Bone marrow (tissue), 2 donors: ENCODE results near the gene HOXD13.

Source experiments
- DNase-seq, 2 donors: peaks; one replicate each; lab custom pipeline; 2025; lab: John Stamatoyannopoulos, UW

Gene HOXD13

DNA sequence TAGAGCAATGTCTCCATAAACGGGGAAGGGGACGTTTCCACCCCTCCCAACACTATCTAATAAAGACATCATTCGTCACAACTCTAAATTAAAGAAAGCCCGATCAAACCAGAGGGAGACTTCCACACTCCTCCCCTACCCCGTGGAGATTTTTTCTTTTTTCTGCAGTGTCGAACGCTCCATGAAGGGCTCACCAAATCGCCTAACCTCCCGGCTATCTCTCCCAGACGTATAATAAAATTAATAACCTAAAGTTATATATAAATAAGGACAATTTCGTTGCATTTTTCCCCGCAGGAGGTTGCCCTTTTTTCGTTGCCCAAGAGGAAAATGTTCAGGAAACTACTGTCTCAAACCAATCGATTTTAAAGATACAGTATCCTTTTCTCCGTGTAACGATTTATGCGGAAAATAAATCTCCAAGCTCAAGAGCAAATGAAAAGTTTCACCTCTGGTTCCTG lies 11.1 kb upstream of the HOXD13 start:
- no peak for DNase-seq

- DNase-seq, result no peak
Measured at GRCh38 chr2:176081837-176082524, 10.5 kb upstream of the HOXD13 start.

GRCh38 chr2:176082525-176082823 lies 10.0 kb upstream of the HOXD13 start:
- no peak for DNase-seq

DNA sequence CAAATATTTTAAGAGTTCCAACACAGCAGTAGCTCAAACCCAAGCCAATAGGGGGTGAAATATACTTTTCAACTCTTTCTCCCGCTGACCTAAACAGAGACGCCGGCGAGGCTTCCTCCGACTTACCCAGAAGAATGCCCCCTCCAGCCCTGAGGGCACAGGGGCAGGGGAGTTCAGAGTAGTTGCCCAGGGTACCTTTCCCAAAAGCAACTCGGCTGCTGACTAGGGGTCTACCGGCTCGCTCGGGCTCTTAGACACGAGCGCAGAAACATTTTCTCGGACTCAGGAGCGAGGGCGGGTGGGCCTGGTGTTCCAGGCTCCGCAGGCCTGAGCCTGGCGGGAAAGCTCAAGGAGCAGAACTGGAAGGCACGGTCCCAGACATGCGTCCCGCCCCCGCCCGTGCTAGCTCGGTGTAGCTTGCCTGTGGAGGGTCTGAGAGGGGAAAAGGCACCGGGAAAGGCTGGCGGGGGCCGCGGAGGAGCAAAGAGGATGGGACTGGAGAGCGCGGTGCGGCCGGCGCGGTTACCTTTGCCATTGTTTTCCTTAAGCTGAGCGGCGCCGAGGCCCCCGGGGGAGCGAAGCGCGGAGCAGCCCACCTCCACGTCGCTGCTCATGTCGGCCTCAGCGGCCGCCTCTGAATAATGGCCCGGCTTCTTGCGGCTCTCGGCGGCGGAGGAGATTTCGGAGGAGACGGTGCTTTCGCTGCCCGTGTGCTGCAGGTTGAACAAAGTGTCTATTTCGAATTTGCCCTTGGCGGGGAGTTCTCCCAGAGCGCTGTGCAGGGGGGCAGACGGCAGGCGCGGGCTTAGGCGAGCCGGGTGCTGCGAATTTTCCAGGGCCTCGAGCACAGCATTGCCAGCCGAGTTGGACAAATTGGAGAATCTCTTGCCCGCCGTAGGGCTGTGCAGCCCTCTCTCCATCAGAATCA lies 9.4 kb upstream of the HOXD13 start:
- DNase-seq, result no peak

GRCh38 chr2:176083796-176084261 lies 8.7 kb upstream of the HOXD13 start, which contains the start of gene EVX2:
EVX2 (minus strand) TSS chr2:176083962; CDS start chr2:176083776, 186 bp downstream.
- no peak for DNase-seq

- DNase-seq, result no peak
Measured at GRCh38 chr2:176084611-176085119, 7.9 kb upstream of the HOXD13 start.

GRCh38 chr2:176085120-176085788 lies 7.3 kb upstream of the HOXD13 start:
- no peak for DNase-seq

DNA sequence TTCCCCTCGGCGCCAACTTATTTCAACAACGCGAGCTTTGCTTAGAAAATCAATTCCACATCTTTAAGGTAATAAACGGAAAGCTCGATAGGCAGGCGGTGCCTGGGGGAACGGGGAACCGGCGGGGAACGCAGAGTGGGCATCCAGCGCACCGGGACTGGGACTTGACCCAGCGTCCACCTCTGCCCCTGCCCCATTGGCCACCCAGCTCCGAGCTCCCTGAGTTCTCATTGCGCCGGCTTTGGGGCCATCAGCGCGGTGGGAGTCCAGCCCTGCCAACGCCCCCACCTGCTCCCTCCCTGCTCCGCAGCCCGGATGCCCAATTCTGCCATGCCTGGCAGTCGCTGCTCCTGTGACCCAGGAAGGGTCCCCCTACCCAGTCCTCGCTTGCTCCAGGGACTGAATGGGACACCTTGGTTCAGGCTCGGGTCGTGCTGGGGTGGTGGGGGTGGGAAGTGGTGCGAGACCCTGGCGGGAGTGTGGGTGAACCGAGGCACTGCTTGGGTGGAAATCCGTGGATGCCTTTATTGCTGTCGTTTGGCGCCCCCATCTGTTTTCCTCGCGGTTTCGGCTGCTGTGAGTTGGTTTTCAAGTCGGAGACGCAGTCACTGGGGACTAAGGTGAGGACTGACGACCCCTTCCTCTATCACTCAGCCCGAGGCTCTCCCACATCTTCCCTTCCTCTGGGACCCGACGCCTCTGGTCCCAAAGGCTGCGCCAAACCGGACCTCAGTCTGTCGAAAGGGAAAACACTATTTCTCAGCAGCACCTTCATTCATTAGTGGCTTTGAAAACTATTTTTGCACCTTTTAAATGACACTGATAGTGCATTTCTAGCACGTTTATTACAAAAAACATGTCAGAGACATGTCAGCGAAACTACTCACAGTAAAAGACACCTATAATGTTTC lies 6.4 kb upstream of the HOXD13 start:
- no peak for DNase-seq

GRCh38 chr2:176087330-176088047 lies 5.0 kb upstream of the HOXD13 start:
- DNase-seq, result no peak

DNA sequence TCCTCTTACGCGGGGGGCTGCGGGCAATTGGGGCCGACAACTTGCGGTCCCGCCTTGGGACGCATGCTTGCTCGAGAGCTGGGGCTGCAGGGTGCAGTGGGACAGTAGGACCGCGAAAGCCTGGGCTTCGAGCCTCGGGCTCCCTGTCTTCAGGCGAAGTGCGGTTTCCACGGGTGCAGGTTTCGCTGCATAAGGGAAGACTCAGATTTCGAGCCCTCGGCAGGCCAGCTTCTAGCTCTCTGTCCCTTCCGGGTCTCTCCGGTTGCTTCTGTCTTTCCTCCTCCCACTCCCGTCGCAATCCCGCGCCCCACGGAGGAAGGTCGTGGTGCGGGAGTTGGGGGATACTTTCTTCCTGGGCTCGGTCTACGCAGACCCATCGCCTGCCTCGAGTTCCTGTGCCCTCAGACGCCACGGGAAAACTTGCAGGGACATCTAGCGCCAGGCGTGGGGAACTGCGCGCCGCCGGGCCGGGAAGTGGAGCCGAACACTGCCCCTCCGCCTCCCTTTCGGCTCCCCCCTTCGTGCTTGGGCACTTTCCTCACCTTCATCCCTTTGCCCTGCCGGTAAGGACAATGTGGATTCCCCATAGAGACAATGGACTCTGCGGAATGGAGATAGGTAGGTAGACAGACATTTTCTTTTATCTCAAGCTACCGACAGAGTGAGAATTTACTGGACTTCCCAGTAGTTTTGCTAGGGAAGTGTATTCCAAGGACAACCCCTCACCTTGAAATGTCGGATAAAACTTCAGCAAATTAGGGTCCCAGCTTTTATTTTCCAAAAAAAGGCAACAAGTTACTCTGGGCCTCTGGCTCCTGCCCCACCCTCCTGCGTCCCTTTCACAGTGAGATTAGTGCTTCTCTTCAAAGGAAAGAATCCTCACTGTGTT lies 4.2 kb upstream of the HOXD13 start:
- no peak for DNase-seq

GRCh38 chr2:176088937-176089842 lies 3.3 kb upstream of the HOXD13 start:
- no peak for DNase-seq

DNA sequence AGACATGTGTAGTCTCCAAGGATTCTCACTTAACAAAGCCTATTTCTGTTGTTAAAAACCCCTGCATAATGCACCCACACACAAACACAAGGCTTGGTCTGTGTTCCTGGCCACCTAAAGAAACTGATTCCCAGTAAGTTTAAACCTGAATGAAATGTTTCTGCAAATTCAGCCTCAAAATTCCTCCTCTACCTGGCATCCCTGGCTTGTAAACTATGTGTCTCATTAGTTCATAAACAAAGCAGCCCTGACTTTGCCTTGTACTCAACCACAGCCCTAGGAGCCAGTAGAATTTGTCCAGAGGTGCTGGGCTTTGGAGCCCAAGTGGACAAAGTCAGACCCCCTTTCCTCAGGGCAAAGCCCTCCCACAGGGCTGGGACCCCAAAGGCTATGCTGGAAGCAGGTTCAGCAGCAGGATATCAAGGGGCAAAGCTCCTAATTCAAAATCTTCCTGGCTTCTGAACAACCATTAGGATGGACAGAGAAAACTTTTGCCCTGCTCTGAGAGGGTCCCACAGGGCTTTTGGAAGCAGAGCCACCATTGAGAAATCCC lies 2.6 kb upstream of the HOXD13 start:
- no peak for DNase-seq

GRCh38 chr2:176090862-176091261 lies 1.7 kb upstream of the HOXD13 start:
- DNase-seq, result no peak

DNA sequence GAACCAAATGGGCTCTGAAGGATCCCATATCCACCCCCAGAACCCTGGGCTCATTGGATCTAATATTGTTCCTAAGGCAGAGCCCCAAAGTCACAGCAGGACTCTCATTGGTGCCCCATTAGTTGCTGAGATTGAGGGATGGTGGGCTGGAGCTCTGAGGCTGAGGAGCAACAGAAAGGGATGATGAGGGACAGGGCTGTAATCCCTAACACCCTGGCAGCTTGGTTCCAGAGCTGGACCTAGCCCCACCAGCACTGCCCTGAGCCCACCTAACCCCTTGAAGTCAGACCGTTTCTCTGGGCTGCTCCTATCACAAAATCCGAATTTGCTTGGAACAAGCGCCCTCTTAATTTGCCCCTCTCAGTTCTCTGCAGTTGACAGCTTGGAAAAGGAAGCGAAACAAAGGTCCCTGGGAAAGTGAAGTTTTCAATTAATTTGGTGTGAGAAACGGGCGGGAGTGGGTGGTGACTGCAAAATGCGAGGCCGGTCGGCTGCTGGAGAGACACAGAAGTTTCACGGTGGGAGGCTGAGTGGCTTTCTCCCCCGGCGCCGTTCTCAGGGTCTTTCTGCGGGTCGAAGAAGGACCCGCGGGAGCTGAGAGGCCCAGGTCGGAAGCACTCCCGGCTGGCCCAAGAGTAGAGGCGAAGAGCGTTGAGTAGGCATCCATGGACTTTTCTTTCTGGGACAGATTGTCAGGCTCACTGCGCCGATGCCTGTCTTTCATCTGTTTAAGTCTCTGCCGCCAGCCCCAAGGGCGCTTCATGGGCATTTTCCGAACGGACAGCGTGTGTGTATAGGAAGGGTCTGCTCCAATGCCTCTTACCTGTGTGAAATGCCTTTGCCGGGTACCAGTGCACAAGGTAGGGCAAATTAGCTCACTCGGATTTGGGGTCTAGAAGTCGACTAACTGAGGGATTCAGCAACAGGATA lies 927 bp upstream of the HOXD13 start:
- DNase-seq, result no peak

- no peak for DNase-seq
Measured at GRCh38 chr2:176093145-176093897, 800 bp downstream of the HOXD13 start.

GRCh38 chr2:176093898-176094249 lies 1.4 kb downstream of the HOXD13 start:
- DNase-seq, result no peak
